GM19463 (cell line): ENCODE results near the gene ZNF516.

ENCODE experiments used
- ATAC-seq: cut with Tn5 transposase; IDR thresholded peaks from one replicate; pipeline ENCODE4 v1.9.1; 2021; ENCODE audit warnings: mild to moderate bottlenecking, moderate library complexity; ENCODE audit not compliant: unreplicated experiment

Gene ZNF516

GRCh38 chr18:76425146-76426131 is 69.6 kb downstream of the ZNF516 start:
- ATAC-seq, result no peak

GRCh38 chr18:76422838-76423237 is 72.2 kb downstream of the ZNF516 start:
- no peak for ATAC-seq

GRCh38 chr18:76422121-76422520 is 72.9 kb downstream of the ZNF516 start:
- ATAC-seq, result no peak

- ATAC-seq, result no peak
These were observed 73.4 kb downstream of the ZNF516 start for GRCh38 chr18:76421685-76422078.

- ATAC-seq, result no peak
These were observed 74.0 kb downstream of the ZNF516 start for GRCh38 chr18:76420898-76421684.

- no peak for ATAC-seq
These were observed 75.2 kb downstream of the ZNF516 start for GRCh38 chr18:76419811-76420210.

- ATAC-seq, result no peak
These were observed 78.1 kb downstream of the ZNF516 start for GRCh38 chr18:76416911-76417310.

GRCh38 chr18:76414936-76415621 is 80.0 kb downstream of the ZNF516 start:
- ATAC-seq, result no peak

GRCh38 chr18:76412818-76413565 is 82.0 kb downstream of the ZNF516 start:
- ATAC-seq, result no peak

GRCh38 chr18:76412010-76412817 is 82.8 kb downstream of the ZNF516 start:
- no peak for ATAC-seq

- peak; percentile 86 for ATAC-seq
These were observed 84.2 kb downstream of the ZNF516 start for GRCh38 chr18:76410660-76411417.

- ATAC-seq, result no peak
These were observed 85.0 kb downstream of the ZNF516 start for GRCh38 chr18:76410033-76410432.

GRCh38 chr18:76408480-76409067 is 86.5 kb downstream of the ZNF516 start:
- no peak for ATAC-seq

GRCh38 chr18:76407681-76408080 is 87.4 kb downstream of the ZNF516 start:
- ATAC-seq, result no peak

GRCh38 chr18:76406791-76407190 is 88.3 kb downstream of the ZNF516 start:
- ATAC-seq, result no peak

GRCh38 chr18:76405681-76406356 is 89.2 kb downstream of the ZNF516 start:
- no peak for ATAC-seq

GRCh38 chr18:76405280-76405679 is 89.8 kb downstream of the ZNF516 start:
- ATAC-seq, result no peak

- ATAC-seq, result no peak
These were observed 90.7 kb downstream of the ZNF516 start for GRCh38 chr18:76404345-76404831.
